Activated naive CD4-positive, alpha-beta T cell treated with anti-CD3 and anti-CD28 coated beads for 36 hours (primary cell): ENCODE results near the gene MDM2. TPM values are rescaled to one million over a fixed set of nuclear protein-coding genes. Genes with fewer than 3 reads are reported as not detected.

Experiments
- CTCF ChIA-PET: fragments of 350-600 bp; sonication (Branson Sonifier 250); formaldehyde crosslinking; loops from one replicate; lab custom pipeline; 2021; ENCODE audit warnings: antibody characterized with exemption; lab: Charles Lee
- DNase-seq: peaks from one replicate; pipeline ENCODE4 v3.0.0-alpha.2; 2020
- H3K27ac Mint-ChIP-seq: one replicate; pipeline ENCODE4 v1.8.0; 2021; ENCODE audit warnings: mild to moderate bottlenecking, mixed read lengths
- H3K27me3 Mint-ChIP-seq: one replicate; pipeline ENCODE4 v1.8.0; 2021; ENCODE audit warnings: low read depth, mixed read lengths
- H3K36me3 Mint-ChIP-seq: one replicate; pipeline ENCODE4 v1.8.0; 2021; ENCODE audit warnings: low read depth, mixed read lengths
- H3K4me1 Mint-ChIP-seq: one replicate; pipeline ENCODE4 v1.8.0; 2021; ENCODE audit warnings: low read depth, mixed read lengths
- H3K4me3 Mint-ChIP-seq: one replicate; pipeline ENCODE4 v1.8.0; 2021; ENCODE audit warnings: mild to moderate bottlenecking, moderate library complexity, mixed read lengths
- H3K9me3 Mint-ChIP-seq: one replicate; pipeline ENCODE4 v1.8.0; 2021; ENCODE audit warnings: mixed read lengths
- intact Hi-C: fragments of 100-400 bp; cut with micrococcal nuclease; formaldehyde crosslinking; loops from one replicate; pipeline ENCODE4 v1.15.1; 2023
- total RNA-seq, 2 experiments: library from RNA; stranded (reverse); gene quantifications; one replicate each; pipeline ENCODE4 v1.2.3, GENCODE V29; 2021

The MDM2 gene
- total RNA-seq, 2 experiments from 2014 or later, result 165 to 166 TPM

- CTCF ChIA-PET, result no interaction called here
- no peaks in the 10 kb centered on the region for H3K27me3 Mint-ChIP-seq
- H3K36me3 Mint-ChIP-seq, result peaks cover 49% of the 10 kb centered on the region
- intact Hi-C loops, result no loop called here
- no peak overlapping the region for H3K27ac Mint-ChIP-seq
- peaks cover 2% of the 10 kb centered on the region for H3K9me3 Mint-ChIP-seq
- no peak overlapping the region for H3K4me3 Mint-ChIP-seq
- no peak for DNase-seq
- no peaks in the 10 kb centered on the region for H3K4me1 Mint-ChIP-seq
These were observed 70.9 kb downstream of the MDM2 start for GRCh38 chr12:68878846-68879245.

- H3K4me3 Mint-ChIP-seq, result no peak overlapping the region
- no peaks in the 10 kb centered on the region for H3K27me3 Mint-ChIP-seq
- H3K4me1 Mint-ChIP-seq, result no peaks in the 10 kb centered on the region
- H3K27ac Mint-ChIP-seq, result no peak overlapping the region
- DNase-seq, result no peak
- H3K9me3 Mint-ChIP-seq, result peaks cover 2% of the 10 kb centered on the region
- peaks cover 58% of the 10 kb centered on the region for H3K36me3 Mint-ChIP-seq
- CTCF ChIA-PET, result interaction anchor here (0.6 kb wide), 1 partner anchor 191 kb away, joined by 3 read pairs; no protein-coding TSS in a partner anchor
- intact Hi-C loops, result no loop called here
These were observed 72.8 kb downstream of the MDM2 start for GRCh38 chr12:68880660-68881325.

GRCh38 chr12:68882251-68882964 lies 74.4 kb downstream of the MDM2 start:
- H3K36me3 Mint-ChIP-seq, result peaks cover 47% of the 10 kb centered on the region
- no peak overlapping the region for H3K27ac Mint-ChIP-seq
- DNase-seq, result no peak
- no peaks in the 10 kb centered on the region for H3K4me1 Mint-ChIP-seq
- peaks cover 2% of the 10 kb centered on the region for H3K9me3 Mint-ChIP-seq
- intact Hi-C loops, result no loop called here
- no peak overlapping the region for H3K4me3 Mint-ChIP-seq
- peaks cover 2% of the 10 kb centered on the region for H3K27me3 Mint-ChIP-seq
- CTCF ChIA-PET, result no interaction called here

- H3K4me3 Mint-ChIP-seq, result no peak overlapping the region
- no peak overlapping the region for H3K27ac Mint-ChIP-seq
- intact Hi-C loops, result no loop called here
- peaks cover 2% of the 10 kb centered on the region for H3K9me3 Mint-ChIP-seq
- CTCF ChIA-PET, result interaction anchor here (1.2 kb wide), 1 partner anchor 189 kb away, joined by 3 read pairs; no protein-coding TSS in a partner anchor
- no peak for DNase-seq
- peaks cover 1% of the 10 kb centered on the region for H3K4me1 Mint-ChIP-seq
- H3K27me3 Mint-ChIP-seq, result peaks cover 2% of the 10 kb centered on the region
- H3K36me3 Mint-ChIP-seq, result peaks cover 46% of the 10 kb centered on the region
These were observed 75.2 kb downstream of the MDM2 start for GRCh38 chr12:68883151-68883550.

GRCh38 chr12:68884251-68884650 lies 76.3 kb downstream of the MDM2 start:
- no peaks in the 10 kb centered on the region for H3K9me3 Mint-ChIP-seq
- intact Hi-C loops, result no loop called here
- peaks cover 2% of the 10 kb centered on the region for H3K27me3 Mint-ChIP-seq
- no peak overlapping the region for H3K27ac Mint-ChIP-seq
- no peak for DNase-seq
- H3K36me3 Mint-ChIP-seq, result peaks cover 44% of the 10 kb centered on the region
- H3K4me1 Mint-ChIP-seq, result peaks cover 10% of the 10 kb centered on the region
- H3K4me3 Mint-ChIP-seq, result no peak overlapping the region
- CTCF ChIA-PET, result interaction anchor here (1.0 to 1.2 kb wide), 2 partner anchors 16 to 188 kb away, joined by 3 read pairs; no protein-coding TSS in a partner anchor

- Mint-ChIP-seq H3K27ac (no peak overlapping the region), H3K36me3 (peaks cover 40% of the 10 kb centered on the region), H3K4me3 (no peak overlapping the region), H3K4me1 (peaks cover 14% of the 10 kb centered on the region), H3K9me3 (no peaks in the 10 kb centered on the region), H3K27me3 (peaks cover 2% of the 10 kb centered on the region)
- DNase-seq, result no peak
- intact Hi-C loops, result no loop called here
- CTCF ChIA-PET, result interaction anchor here (0.6 kb wide), 1 partner anchor 644 kb away, joined by 3 read pairs; no protein-coding TSS in a partner anchor
These were observed 77.4 kb downstream of the MDM2 start for GRCh38 chr12:68885381-68885780.

GRCh38 chr12:68886636-68887572 lies 78.9 kb downstream of the MDM2 start:
- peaks cover 36% of the 10 kb centered on the region for H3K36me3 Mint-ChIP-seq
- DNase-seq, result no peak
- intact Hi-C loops, result no loop called here
- no peaks in the 10 kb centered on the region for H3K9me3 Mint-ChIP-seq
- peaks cover 26% of the 10 kb centered on the region for H3K4me1 Mint-ChIP-seq
- H3K4me3 Mint-ChIP-seq, result no peak overlapping the region
- CTCF ChIA-PET, result no interaction called here
- peaks cover 2% of the 10 kb centered on the region for H3K27me3 Mint-ChIP-seq
- no peak overlapping the region for H3K27ac Mint-ChIP-seq

GRCh38 chr12:68887641-68888040 lies 79.7 kb downstream of the MDM2 start:
- H3K9me3 Mint-ChIP-seq, result no peaks in the 10 kb centered on the region
- peaks cover 32% of the 10 kb centered on the region for H3K4me1 Mint-ChIP-seq
- no peak overlapping the region for H3K4me3 Mint-ChIP-seq
- no peak for DNase-seq
- H3K27me3 Mint-ChIP-seq, result peaks cover 2% of the 10 kb centered on the region
- intact Hi-C loops, result no loop called here
- CTCF ChIA-PET, result no interaction called here
- H3K27ac Mint-ChIP-seq, result no peak overlapping the region
- H3K36me3 Mint-ChIP-seq, result peaks cover 33% of the 10 kb centered on the region

GRCh38 chr12:68888243-68888642 lies 80.3 kb downstream of the MDM2 start:
- Mint-ChIP-seq H3K4me3 (no peak overlapping the region), H3K4me1 (peaks cover 33% of the 10 kb centered on the region), H3K36me3 (peaks cover 27% of the 10 kb centered on the region), H3K9me3 (no peaks in the 10 kb centered on the region), H3K27me3 (peaks cover 2% of the 10 kb centered on the region), H3K27ac (no peak overlapping the region)
- CTCF ChIA-PET, result no interaction called here
- no peak for DNase-seq
- intact Hi-C loops, result no loop called here

- Mint-ChIP-seq H3K4me1 (peaks cover 33% of the 10 kb centered on the region), H3K27me3 (peaks cover 2% of the 10 kb centered on the region), H3K36me3 (peaks cover 22% of the 10 kb centered on the region), H3K27ac (no peak overlapping the region), H3K4me3 (no peak overlapping the region), H3K9me3 (no peaks in the 10 kb centered on the region)
- no peak for DNase-seq
- CTCF ChIA-PET, result no interaction called here
- intact Hi-C loops, result no loop called here
These were observed 82.7 kb downstream of the MDM2 start for GRCh38 chr12:68890701-68891113.

- CTCF ChIA-PET, result no interaction called here
- H3K9me3 Mint-ChIP-seq, result no peaks in the 10 kb centered on the region
- H3K4me3 Mint-ChIP-seq, result no peak overlapping the region
These were observed 83.2 kb downstream of the MDM2 start for GRCh38 chr12:68891141-68891540.

GRCh38 chr12:68893201-68893600 lies 85.2 kb downstream of the MDM2 start:
- DNase-seq, result no peak
- H3K27ac Mint-ChIP-seq, result no peak overlapping the region
- CTCF ChIA-PET, result no interaction called here
- intact Hi-C loops, result no loop called here
- H3K9me3 Mint-ChIP-seq, result no peaks in the 10 kb centered on the region
- H3K4me1 Mint-ChIP-seq, result peaks cover 35% of the 10 kb centered on the region
- no peak overlapping the region for H3K4me3 Mint-ChIP-seq
- H3K27me3 Mint-ChIP-seq, result no peaks in the 10 kb centered on the region
- peaks cover 30% of the 10 kb centered on the region for H3K36me3 Mint-ChIP-seq

More at GRCh38 chr12:68891141-68891540, 83.2 kb downstream of the MDM2 start:
- no peak overlapping the region for H3K27ac Mint-ChIP-seq
- peaks cover 37% of the 10 kb centered on the region for H3K4me1 Mint-ChIP-seq
- H3K36me3 Mint-ChIP-seq, result peaks cover 24% of the 10 kb centered on the region
- H3K27me3 Mint-ChIP-seq, result peaks cover 2% of the 10 kb centered on the region
- intact Hi-C loops, result no loop called here
- no peak for DNase-seq
